ENCODE results near the gene IL27RA.

Gene IL27RA

GRCh38 chr19:14090509-14091080 lies 59.0 kb downstream of the IL27RA start, which contains the start of gene SAMD1:
SAMD1 (minus strand) TSS chr19:14090751.
- peaks cover 0 to 18% (median 17%) of the 10 kb centered on the region in 4 experiments for H3K4me1 ChIP-seq (ENCODE audit: control extremely low read depth in 1 of 4, control insufficient read depth in 4 of 4, insufficient read depth in 4 of 4, low read length in 3 of 4)
- H3K4me3 ChIP-seq (ENCODE audit: control insufficient read depth in 1 of 7, extremely low read depth in 1 of 7, insufficient read depth in 4 of 7, low read depth in 2 of 7, low read length in 6 of 7) = peak within 1 kb of the TSS; percentile 76 to 86 (median 81)
- H3K27me3 ChIP-seq (replicated peaks in 2 of 5; ENCODE audit: control insufficient read depth in 4 of 5, insufficient read depth in 5 of 5, low read length in 4 of 5) = no peaks in the 10 kb centered on the region
- WGBS (ENCODE audit: insufficient coverage) = 0% methylated on average over 2 of the region's 65 CpGs
- peak within 1 kb of the TSS; percentile 46 to 80 for H3K27ac ChIP-seq (ENCODE audit: insufficient read depth in 1 of 2, low read depth in 1 of 2, low read length in 2 of 2, poor library complexity in 1 of 2, severe bottlenecking in 2 of 2)
- ChIA-PET POLR2A (interaction anchor here (0.5 to 1.6 kb wide), 2 partner anchors 17 to 360 kb away, joined by 3 to 4 read pairs; no protein-coding TSS in a partner anchor), CTCF (interaction anchor here (1.4 to 1.6 kb wide), 3 partner anchors 15 to 25 kb away, joined by 3 to 5 read pairs (median 4); partner anchors contain the start of gene MISP3)
- H3K9me3 ChIP-seq (ENCODE audit: control extremely low read depth in 1 of 5, control insufficient read depth in 4 of 5, insufficient read depth in 2 of 5, low read depth in 1 of 5, low read length in 4 of 5) = peaks cover 0 to 6% (median 0%) of the 10 kb centered on the region in 5 experiments
- H3K36me3 ChIP-seq (ENCODE audit: control insufficient read depth in 4 of 4, insufficient read depth in 4 of 4, low read length in 3 of 4) = peaks cover 5 to 19% (median 14%) of the 10 kb centered on the region in 4 experiments
- DNase-seq = peak; percentile 91 to 97 (median 96)

DNA sequence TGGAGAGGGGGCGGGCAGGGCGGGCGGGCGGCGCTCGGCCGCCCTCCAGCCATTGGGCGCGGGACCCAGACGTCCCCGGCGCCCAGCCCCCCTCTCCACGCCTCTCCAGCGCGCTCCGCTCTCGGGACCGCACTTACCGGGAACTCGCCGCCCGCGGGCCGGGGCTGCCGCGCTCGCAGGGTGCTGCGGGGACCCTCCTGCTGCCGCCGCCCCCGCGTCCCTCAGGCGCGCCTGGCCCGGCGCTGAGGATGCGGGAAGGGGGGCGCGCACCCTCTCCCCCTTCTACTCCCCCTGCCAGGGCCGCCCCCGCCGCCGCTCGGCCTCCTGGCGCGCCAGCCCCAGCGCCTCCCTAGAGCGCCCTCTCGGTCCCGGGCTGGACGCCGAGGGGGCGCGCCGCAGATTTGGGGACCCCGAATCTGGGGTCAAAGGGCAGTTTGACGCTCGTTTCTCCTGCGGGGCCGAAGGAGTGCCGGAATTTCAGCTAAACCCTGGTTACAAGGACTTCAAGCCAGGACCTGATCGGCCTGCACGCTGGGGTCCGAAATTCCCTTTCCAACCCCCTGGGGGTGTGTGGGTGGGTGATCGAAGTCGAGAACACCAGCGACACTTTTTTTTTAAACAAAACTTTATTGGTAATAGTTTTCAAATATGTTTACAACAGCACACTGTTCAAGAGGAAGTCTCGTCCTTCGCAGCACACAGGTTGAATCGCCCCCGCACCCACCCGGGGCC lies 59.7 kb downstream of the IL27RA start:
- Histone ChIP-seq H3K27ac (ENCODE audit: insufficient read depth in 1 of 2, low read depth in 1 of 2, low read length in 2 of 2, poor library complexity in 1 of 2, severe bottlenecking in 2 of 2) (peak overlapping the region; percentile 46 to 80), H3K27me3 (replicated peaks in 2 of 5; ENCODE audit: control insufficient read depth in 4 of 5, insufficient read depth in 5 of 5, low read length in 4 of 5) (no peaks in the 10 kb centered on the region), H3K4me1 (ENCODE audit: control extremely low read depth in 1 of 4, control insufficient read depth in 4 of 4, insufficient read depth in 4 of 4, low read length in 3 of 4) (peaks cover 0 to 18% (median 17%) of the 10 kb centered on the region in 4 experiments), H3K9me3 (ENCODE audit: control extremely low read depth in 1 of 5, control insufficient read depth in 4 of 5, insufficient read depth in 2 of 5, low read depth in 1 of 5, low read length in 4 of 5) (peaks cover 0 to 6% (median 0%) of the 10 kb centered on the region in 5 experiments), H3K4me3 (ENCODE audit: control insufficient read depth in 1 of 7, extremely low read depth in 1 of 7, insufficient read depth in 4 of 7, low read depth in 2 of 7, low read length in 6 of 7) (peak overlapping the region; percentile 76 to 86 (median 81)), H3K36me3 (ENCODE audit: control insufficient read depth in 4 of 4, insufficient read depth in 4 of 4, low read length in 3 of 4) (peaks cover 5 to 19% (median 13%) of the 10 kb centered on the region in 4 experiments)
- peak; percentile 89 to 93 (median 92) for DNase-seq
- WGBS (ENCODE audit: insufficient coverage) = 0% methylated on average over 25 of the region's 72 CpGs
- POLR2A ChIA-PET = interaction anchor here (0.5 to 1.6 kb wide), 4 partner anchors 9 to 361 kb away, joined by 3 to 5 read pairs (median 4); partner anchors contain the start of gene PRKACA
- CTCF ChIA-PET = interaction anchor here (0.7 to 3.9 kb wide), 5 partner anchors 10 to 32 kb away, joined by 3 to 25 read pairs (median 4); no protein-coding TSS in a partner anchor

DNA sequence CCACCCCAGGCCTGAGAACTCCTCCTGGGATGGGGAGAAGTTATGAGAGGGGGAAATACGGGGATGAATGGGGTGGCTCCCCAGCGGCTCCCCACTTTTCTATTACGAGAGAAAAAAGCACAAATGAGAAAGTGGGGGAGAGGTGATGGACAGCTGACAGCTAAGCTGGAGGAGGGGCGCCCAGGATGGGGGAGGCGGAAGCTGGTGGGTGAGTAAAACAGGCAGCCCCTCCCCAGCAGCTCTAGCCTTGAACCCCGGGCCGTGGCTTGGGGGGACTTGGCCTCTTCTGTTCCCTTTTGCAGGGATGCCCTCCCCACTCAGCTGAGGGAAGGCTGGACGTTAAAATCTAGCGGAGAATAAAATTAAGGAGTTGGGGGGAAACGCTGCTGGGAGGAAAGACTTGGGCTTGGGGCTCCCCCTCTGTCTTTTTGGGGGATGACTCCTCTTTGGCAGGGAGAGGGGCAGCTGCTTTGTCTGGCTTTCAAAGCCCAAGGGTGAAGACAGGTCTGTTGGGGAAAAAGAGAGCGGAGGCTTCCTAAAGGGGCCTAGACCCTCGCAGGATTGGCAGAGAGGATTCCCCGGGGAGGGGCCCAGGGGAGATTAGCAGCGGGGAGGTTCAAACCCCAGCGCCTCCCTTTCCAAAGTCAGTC lies 60.4 kb downstream of the IL27RA start:
- Histone ChIP-seq H3K4me3 (ENCODE audit: control insufficient read depth in 1 of 7, extremely low read depth in 1 of 7, insufficient read depth in 4 of 7, low read depth in 2 of 7, low read length in 6 of 7) (peak overlapping the region; percentile 76 to 86 (median 81)), H3K36me3 (ENCODE audit: control insufficient read depth in 4 of 4, insufficient read depth in 4 of 4, low read length in 3 of 4) (peaks cover 3 to 23% (median 13%) of the 10 kb centered on the region in 4 experiments), H3K4me1 (ENCODE audit: control extremely low read depth in 1 of 4, control insufficient read depth in 4 of 4, insufficient read depth in 4 of 4, low read length in 3 of 4) (peaks cover 0 to 18% (median 17%) of the 10 kb centered on the region in 4 experiments), H3K27ac (ENCODE audit: insufficient read depth in 1 of 2, low read depth in 1 of 2, low read length in 2 of 2, poor library complexity in 1 of 2, severe bottlenecking in 2 of 2) (peak overlapping the region in 1 of 2 experiments; percentile 80), H3K9me3 (ENCODE audit: control extremely low read depth in 1 of 5, control insufficient read depth in 4 of 5, insufficient read depth in 2 of 5, low read depth in 1 of 5, low read length in 4 of 5) (peaks cover 0 to 6% (median 0%) of the 10 kb centered on the region in 5 experiments), H3K27me3 (replicated peaks in 2 of 5; ENCODE audit: control insufficient read depth in 4 of 5, insufficient read depth in 5 of 5, low read length in 4 of 5) (no peaks in the 10 kb centered on the region)
- ChIA-PET CTCF (interaction anchor here (0.7 to 3.9 kb wide), 7 partner anchors 9 to 33 kb away, joined by 3 to 25 read pairs (median 3); no protein-coding TSS in a partner anchor), POLR2A (interaction anchor here (1.1 to 1.6 kb wide), 3 partner anchors 10 to 26 kb away, joined by 4 to 5 read pairs (median 4); partner anchors contain the start of gene PRKACA)
- peak in 2 of 3 donors; percentile 56 to 57 for DNase-seq
- WGBS (ENCODE audit: insufficient coverage) = 13% methylated on average over 7 of the region's 15 CpGs

- POLR2A ChIA-PET = no interaction called here
- CTCF ChIA-PET = interaction anchor here (0.7 to 3.9 kb wide), 3 partner anchors 21 to 218 kb away, joined by 3 to 25 read pairs (median 3); no protein-coding TSS in a partner anchor
- 92% methylated on average over 9 of the region's 9 CpGs for WGBS (ENCODE audit: insufficient coverage)
- peaks cover 3 to 23% (median 14%) of the 10 kb centered on the region in 4 experiments for H3K36me3 ChIP-seq (ENCODE audit: control insufficient read depth in 4 of 4, insufficient read depth in 4 of 4, low read length in 3 of 4)
- no peak for DNase-seq
- H3K4me1 ChIP-seq (ENCODE audit: control extremely low read depth in 1 of 4, control insufficient read depth in 4 of 4, insufficient read depth in 4 of 4, low read length in 3 of 4) = peaks cover 0 to 18% (median 17%) of the 10 kb centered on the region in 4 experiments
- peaks cover 0 to 6% (median 0%) of the 10 kb centered on the region in 5 experiments for H3K9me3 ChIP-seq (ENCODE audit: control extremely low read depth in 1 of 5, control insufficient read depth in 4 of 5, insufficient read depth in 2 of 5, low read depth in 1 of 5, low read length in 4 of 5)
- no peak overlapping the region for H3K27ac ChIP-seq (ENCODE audit: insufficient read depth in 1 of 2, low read depth in 1 of 2, low read length in 2 of 2, poor library complexity in 1 of 2, severe bottlenecking in 2 of 2)
- H3K27me3 ChIP-seq (replicated peaks in 2 of 5; ENCODE audit: control insufficient read depth in 4 of 5, insufficient read depth in 5 of 5, low read length in 4 of 5) = no peaks in the 10 kb centered on the region
- no peak overlapping the region for H3K4me3 ChIP-seq (ENCODE audit: control insufficient read depth in 1 of 7, extremely low read depth in 1 of 7, insufficient read depth in 4 of 7, low read depth in 2 of 7, low read length in 6 of 7)
Measured at GRCh38 chr19:14093117-14093823, 61.7 kb downstream of the IL27RA start.

DNA sequence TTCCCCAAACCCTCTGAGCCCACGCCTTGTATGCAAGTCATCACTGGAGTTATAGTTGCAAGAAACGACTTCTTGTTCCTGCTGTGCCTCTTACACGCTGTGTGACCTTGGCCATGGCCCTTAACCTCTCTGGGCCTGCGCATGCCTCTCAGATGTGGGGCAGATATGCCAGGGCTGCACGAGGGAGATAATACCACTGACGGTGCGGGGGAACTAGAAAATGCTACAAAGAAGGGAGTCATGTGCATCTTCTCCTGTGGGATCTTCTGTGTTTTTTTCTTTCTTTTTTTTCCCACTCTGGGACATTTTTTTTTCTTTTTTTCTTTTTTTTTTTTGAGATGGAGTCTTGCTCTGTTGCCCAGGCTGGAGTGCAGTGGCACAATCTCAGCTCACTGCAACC lies 63.3 kb downstream of the IL27RA start:
- peaks cover 0 to 6% (median 0%) of the 10 kb centered on the region in 5 experiments for H3K9me3 ChIP-seq (ENCODE audit: control extremely low read depth in 1 of 5, control insufficient read depth in 4 of 5, insufficient read depth in 2 of 5, low read depth in 1 of 5, low read length in 4 of 5)
- 100% methylated on average over 2 of the region's 7 CpGs for WGBS (ENCODE audit: insufficient coverage)
- H3K4me3 ChIP-seq (ENCODE audit: control insufficient read depth in 1 of 7, extremely low read depth in 1 of 7, insufficient read depth in 4 of 7, low read depth in 2 of 7, low read length in 6 of 7) = no peak overlapping the region
- no peak for DNase-seq
- no peak overlapping the region for H3K27ac ChIP-seq (ENCODE audit: insufficient read depth in 1 of 2, low read depth in 1 of 2, low read length in 2 of 2, poor library complexity in 1 of 2, severe bottlenecking in 2 of 2)
- H3K36me3 ChIP-seq (ENCODE audit: control insufficient read depth in 4 of 4, insufficient read depth in 4 of 4, low read length in 3 of 4) = peaks cover 2 to 15% (median 9%) of the 10 kb centered on the region in 4 experiments
- ChIA-PET POLR2A (no interaction called here), CTCF (interaction anchor here (1.1 to 3.9 kb wide), 4 partner anchors 8 to 51 kb away, joined by 3 to 25 read pairs (median 3); partner anchors contain the start of gene ASF1B)
- H3K27me3 ChIP-seq (replicated peaks in 2 of 5; ENCODE audit: control insufficient read depth in 4 of 5, insufficient read depth in 5 of 5, low read length in 4 of 5) = no peaks in the 10 kb centered on the region
- peaks cover 0 to 15% (median 10%) of the 10 kb centered on the region in 4 experiments for H3K4me1 ChIP-seq (ENCODE audit: control extremely low read depth in 1 of 4, control insufficient read depth in 4 of 4, insufficient read depth in 4 of 4, low read length in 3 of 4)

Measured in common myeloid progenitor, CD34-positive (primary cell).